ENCODE results near the gene ADNP2.

DNA sequence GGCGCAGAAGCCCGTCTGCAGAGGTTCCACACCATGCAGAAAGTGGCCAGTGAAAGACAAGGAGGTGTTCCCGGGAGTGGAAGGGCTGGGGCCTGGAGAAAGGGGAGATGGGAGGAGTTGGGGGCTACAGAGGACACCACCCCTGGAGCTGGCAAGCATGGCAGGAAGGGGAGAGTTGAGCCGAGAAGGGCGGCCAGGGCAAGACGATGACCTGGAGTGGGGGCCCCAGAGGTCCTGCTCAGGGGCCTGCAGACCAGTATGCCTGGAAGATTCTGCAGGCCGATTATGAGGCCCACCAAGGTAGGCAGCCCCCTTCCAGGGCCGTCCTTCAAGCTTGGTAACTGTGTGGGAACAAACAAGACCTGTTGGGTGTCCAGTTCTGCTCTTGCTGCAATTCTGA lies 41.7 kb upstream of the ADNP2 start:
- TF ChIP-seq POLR2A (IDR thresholded peaks at IDR 0.05; ENCODE audit: insufficient read depth in 1 of 2, low read depth in 2 of 2, low read length in 2 of 2) (no peak), TAF1 (CRISPR knock-in tag; IDR thresholded peaks at IDR 0.05) (no peak), CEBPB (IDR thresholded peaks at IDR 0.05; ENCODE audit: borderline replicate concordance, low read depth, low read length) (no peak), ZKSCAN8 (CRISPR knock-in tag; IDR thresholded peaks at IDR 0.05; ENCODE audit: borderline replicate concordance) (no peak), MIXL1 (CRISPR knock-in tag; IDR thresholded peaks at IDR 0.05) (no peak), ZFP41 (CRISPR knock-in tag; IDR thresholded peaks at IDR 0.05; ENCODE audit: borderline replicate concordance) (no peak)
- TF ChIP-seq, protein P1, sequence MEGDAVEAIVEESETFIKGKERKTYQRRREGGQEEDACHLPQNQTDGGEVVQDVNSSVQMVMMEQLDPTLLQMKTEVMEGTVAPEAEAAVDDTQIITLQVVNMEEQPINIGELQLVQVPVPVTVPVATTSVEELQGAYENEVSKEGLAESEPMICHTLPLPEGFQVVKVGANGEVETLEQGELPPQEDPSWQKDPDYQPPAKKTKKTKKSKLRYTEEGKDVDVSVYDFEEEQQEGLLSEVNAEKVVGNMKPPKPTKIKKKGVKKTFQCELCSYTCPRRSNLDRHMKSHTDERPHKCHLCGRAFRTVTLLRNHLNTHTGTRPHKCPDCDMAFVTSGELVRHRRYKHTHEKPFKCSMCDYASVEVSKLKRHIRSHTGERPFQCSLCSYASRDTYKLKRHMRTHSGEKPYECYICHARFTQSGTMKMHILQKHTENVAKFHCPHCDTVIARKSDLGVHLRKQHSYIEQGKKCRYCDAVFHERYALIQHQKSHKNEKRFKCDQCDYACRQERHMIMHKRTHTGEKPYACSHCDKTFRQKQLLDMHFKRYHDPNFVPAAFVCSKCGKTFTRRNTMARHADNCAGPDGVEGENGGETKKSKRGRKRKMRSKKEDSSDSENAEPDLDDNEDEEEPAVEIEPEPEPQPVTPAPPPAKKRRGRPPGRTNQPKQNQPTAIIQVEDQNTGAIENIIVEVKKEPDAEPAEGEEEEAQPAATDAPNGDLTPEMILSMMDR (CRISPR knock-in tag; IDR thresholded peaks at IDR 0.05), result no peak
- TF ChIP-seq, protein P2, sequence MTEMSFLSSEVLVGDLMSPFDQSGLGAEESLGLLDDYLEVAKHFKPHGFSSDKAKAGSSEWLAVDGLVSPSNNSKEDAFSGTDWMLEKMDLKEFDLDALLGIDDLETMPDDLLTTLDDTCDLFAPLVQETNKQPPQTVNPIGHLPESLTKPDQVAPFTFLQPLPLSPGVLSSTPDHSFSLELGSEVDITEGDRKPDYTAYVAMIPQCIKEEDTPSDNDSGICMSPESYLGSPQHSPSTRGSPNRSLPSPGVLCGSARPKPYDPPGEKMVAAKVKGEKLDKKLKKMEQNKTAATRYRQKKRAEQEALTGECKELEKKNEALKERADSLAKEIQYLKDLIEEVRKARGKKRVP (CRISPR knock-in tag; IDR thresholded peaks at IDR 0.05), result no peak
